A673 (cell line): ENCODE data around the gene KCP.

Experiments
- CTCF ChIP-seq: fragments of 300-800, 200-600 bp; sonication (generic); conservative IDR thresholded peaks from 2 replicates; pipeline ENCODE4 v1.5.1; 2017; ENCODE audit warnings: low read depth, mild to moderate bottlenecking, antibody characterized with exemption, low read length, moderate library complexity, mixed read lengths
- EZH2 ChIP-seq: fragments of 200-600 bp; sonication (generic); IDR thresholded peaks from 2 replicates; pipeline ENCODE4 v1.6.1; 2017; ENCODE audit warnings: borderline replicate concordance, low read depth, mild to moderate bottlenecking, mixed read lengths, antibody characterized with exemption, low read length; ENCODE audit not compliant: poor library complexity, severe bottlenecking

- TF ChIP-seq EZH2 (no peak), CTCF (no peak)
Observed at GRCh38 chr7:128933180-128933891, 22.8 kb upstream of the KCP start.
